ENCODE results near the gene CLEC4E. TPM values are rescaled to one million over a fixed set of nuclear protein-coding genes. Genes with fewer than 3 reads are reported as not detected.

Gene CLEC4E
- total RNA-seq, 1 donor from 2014 or later = not detected

Other genes with a start within 250 kb of the CLEC4E start
- not detected in 2 replicates for gene CLEC6A, start 84.9 kb downstream of the CLEC4E start, total RNA-seq
- gene CLEC4D, start 27.4 kb downstream of the CLEC4E start, total RNA-seq = not detected in 2 replicates
- not detected in 2 replicates for gene AICDA, start 72.0 kb upstream of the CLEC4E start, total RNA-seq
- not detected in 2 replicates for gene MFAP5, start 121.9 kb upstream of the CLEC4E start, total RNA-seq
- gene RIMKLB, start 157.1 kb upstream of the CLEC4E start, total RNA-seq = 33.3 and 46.6 TPM in 2 replicates

All from lung microvascular endothelial cell (primary cell).